ENCODE measurements around the gene SLC35B2. TPM values are rescaled to one million over a fixed set of nuclear protein-coding genes. Genes with fewer than 3 reads are reported as not detected.

Gene SLC35B2
- total RNA-seq, 2 experiments from 2014 or later, result 13.9 to 16.5 TPM

DNA sequence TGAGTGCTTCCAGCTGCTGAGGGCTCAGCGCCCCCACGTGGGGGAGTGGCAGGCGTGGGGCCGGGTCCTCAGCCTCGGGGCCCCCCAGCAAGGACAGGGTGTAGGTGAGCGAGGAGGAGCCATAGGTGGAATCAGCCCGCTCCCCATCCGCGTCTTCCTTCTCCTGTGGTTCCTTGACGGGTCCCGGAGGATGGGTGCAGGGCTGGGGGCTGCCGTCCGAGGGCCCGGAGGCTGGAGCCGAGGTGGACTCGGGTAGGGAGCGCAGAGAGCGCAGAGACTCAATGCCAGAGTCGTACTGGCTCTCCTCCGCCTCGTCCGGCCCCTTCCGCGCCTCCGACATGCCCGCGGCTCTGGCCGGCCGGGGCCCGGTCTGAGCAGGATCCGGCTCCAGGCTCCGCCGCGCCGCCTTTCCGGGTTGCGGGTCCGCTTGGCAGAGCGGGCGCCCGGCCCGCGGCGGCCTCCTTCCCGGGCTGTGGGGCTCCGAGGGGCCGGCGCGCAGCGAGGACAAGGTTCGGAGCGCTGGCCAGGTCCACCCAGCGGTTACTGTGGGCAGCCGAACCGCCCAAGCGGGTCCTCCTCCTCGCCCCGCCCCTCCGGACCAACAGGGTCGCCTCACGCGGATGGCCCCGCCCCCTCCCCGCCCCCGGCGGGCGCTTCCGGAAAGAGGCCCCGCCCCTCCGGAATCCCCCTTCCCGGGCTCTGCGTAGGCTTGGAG is 7.8 kb upstream of the SLC35B2 start, which contains the start of gene NFKBIE:
TSS of gene NFKBIE (minus strand) at position 545 of the 715 bp plus-strand sequence. CDS start at position 340, 205 bp downstream.
- H2AFZ ChIP-seq (ENCODE audit: low read length), result peak within 1 kb of the TSS; percentile 56
- no peaks in the 10 kb centered on the region for H3K9me3 ChIP-seq (ENCODE audit: low read length)
- POLR2A ChIA-PET, result interaction anchor here (4.3 kb wide), 1 partner anchor 17 kb away, joined by 22 read pairs; the partner anchor contains the start of gene HSP90AB1
- H3K4me1 ChIP-seq (ENCODE audit: insufficient read depth, low read length, poor library complexity, severe bottlenecking), result peaks cover 68% of the 10 kb centered on the region
- BruUV-seq (replicated peaks), result TSS peak; percentile 84
- intact Hi-C loops (cut with micrococcal nuclease; ENCODE audit: unreplicated experiment), result loop anchor here (2.0 to 5.0 kb wide), 2 partner anchors 40 to 122 kb away; partner anchors contain the start of gene CDC5L
- TF ChIP-seq, protein P1, sequence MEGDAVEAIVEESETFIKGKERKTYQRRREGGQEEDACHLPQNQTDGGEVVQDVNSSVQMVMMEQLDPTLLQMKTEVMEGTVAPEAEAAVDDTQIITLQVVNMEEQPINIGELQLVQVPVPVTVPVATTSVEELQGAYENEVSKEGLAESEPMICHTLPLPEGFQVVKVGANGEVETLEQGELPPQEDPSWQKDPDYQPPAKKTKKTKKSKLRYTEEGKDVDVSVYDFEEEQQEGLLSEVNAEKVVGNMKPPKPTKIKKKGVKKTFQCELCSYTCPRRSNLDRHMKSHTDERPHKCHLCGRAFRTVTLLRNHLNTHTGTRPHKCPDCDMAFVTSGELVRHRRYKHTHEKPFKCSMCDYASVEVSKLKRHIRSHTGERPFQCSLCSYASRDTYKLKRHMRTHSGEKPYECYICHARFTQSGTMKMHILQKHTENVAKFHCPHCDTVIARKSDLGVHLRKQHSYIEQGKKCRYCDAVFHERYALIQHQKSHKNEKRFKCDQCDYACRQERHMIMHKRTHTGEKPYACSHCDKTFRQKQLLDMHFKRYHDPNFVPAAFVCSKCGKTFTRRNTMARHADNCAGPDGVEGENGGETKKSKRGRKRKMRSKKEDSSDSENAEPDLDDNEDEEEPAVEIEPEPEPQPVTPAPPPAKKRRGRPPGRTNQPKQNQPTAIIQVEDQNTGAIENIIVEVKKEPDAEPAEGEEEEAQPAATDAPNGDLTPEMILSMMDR (conservative IDR thresholded peaks at IDR 0.05; ENCODE audit: low read length), result peak; percentile 79
- no peak for TF ChIP-seq EZH2phosphoT487 (IDR thresholded peaks at IDR 0.05; ENCODE audit: borderline replicate concordance, low read depth, low read length)
- DNase-seq (ENCODE audit: low spot score), result peak; percentile 88
- H3K79me2 ChIP-seq (ENCODE audit: insufficient read depth, low read depth, low read length), result peaks cover 41% of the 10 kb centered on the region
- CTCF ChIA-PET (ENCODE audit: unreplicated experiment), result no interaction called here
- H3K9me2 ChIP-seq (ENCODE audit: insufficient read depth, low read length), result no peaks in the 10 kb centered on the region
- peak within 1 kb of the TSS; percentile 96 for H3K4me2 ChIP-seq (ENCODE audit: low read length)
- peak within 1 kb of the TSS; percentile 85 for H3K27ac ChIP-seq (ENCODE audit: low read depth, low read length, poor library complexity, severe bottlenecking)
- peak within 1 kb of the TSS; percentile 86 for H3K4me3 ChIP-seq (ENCODE audit: low read depth, low read length, poor library complexity, severe bottlenecking)
- no peaks in the 10 kb centered on the region for H4K20me1 ChIP-seq (ENCODE audit: insufficient read depth, low read length)
- peaks cover 30% of the 10 kb centered on the region for H3K36me3 ChIP-seq (ENCODE audit: insufficient read depth, low read length)

DNA sequence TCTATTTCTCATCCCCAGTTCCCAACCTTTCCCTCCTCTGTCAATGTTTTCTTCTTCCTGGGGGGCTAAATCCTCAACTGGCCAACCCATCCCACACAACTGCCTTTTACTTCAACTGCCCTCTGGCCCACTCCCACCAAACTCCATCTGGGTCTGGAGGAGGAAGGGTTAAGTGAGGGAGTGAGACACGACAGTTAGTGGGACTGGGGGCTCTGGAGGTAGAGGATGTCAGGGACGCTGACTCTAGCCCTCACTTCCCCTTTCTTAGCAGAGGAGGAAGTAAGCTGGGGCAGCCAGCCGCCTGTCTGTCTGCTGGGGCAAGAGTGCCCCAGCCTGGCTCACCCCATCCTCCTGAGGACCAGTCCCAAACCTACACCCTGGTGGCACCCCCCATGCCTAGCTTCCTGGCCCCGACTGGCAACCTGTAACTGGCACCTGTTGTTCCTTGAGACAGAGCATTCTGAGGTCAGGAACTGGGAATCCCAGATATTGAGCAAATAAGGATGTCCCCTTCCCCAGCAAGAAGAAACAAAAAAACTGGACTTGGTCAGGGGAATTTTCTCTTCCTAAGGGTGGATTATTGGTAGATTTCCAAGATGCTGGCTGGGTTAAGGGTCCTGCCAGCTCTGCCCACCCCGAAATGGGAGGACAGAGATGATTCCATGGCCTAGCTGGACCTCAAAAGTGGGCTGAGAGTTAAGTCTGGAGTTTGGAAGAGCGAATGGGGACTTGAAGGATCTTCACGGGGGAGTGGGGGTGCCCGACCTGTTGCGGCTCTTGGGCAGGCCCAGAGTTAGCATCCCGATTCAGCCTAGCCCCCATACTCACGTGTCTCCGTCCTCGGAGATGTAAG is 7.1 kb upstream of the SLC35B2 start:
- CTCF ChIA-PET (ENCODE audit: unreplicated experiment), result no interaction called here
- DNase-seq (ENCODE audit: low spot score), result peak; percentile 90
- POLR2A ChIA-PET, result interaction anchor here (1.0 to 4.3 kb wide), 2 partner anchors 17 to 19 kb away, joined by 3 to 22 read pairs; partner anchors contain the start of gene HSP90AB1

More for the DNA sequence above, 7.1 kb upstream of the SLC35B2 start:
- Histone ChIP-seq H3K9me3 (ENCODE audit: low read length) (no peaks in the 10 kb centered on the region), H3K4me2 (ENCODE audit: low read length) (peak overlapping the region; percentile 96), H4K20me1 (ENCODE audit: insufficient read depth, low read length) (no peaks in the 10 kb centered on the region), H3K79me2 (ENCODE audit: insufficient read depth, low read depth, low read length) (peaks cover 41% of the 10 kb centered on the region), H3K4me1 (ENCODE audit: insufficient read depth, low read length, poor library complexity, severe bottlenecking) (peaks cover 61% of the 10 kb centered on the region), H2AFZ (ENCODE audit: low read length) (peak overlapping the region; percentile 56; the same call in 1 of the 2 replicates), H3K27ac (ENCODE audit: low read depth, low read length, poor library complexity, severe bottlenecking) (peak overlapping the region; percentile 85), H3K4me3 (ENCODE audit: low read depth, low read length, poor library complexity, severe bottlenecking) (peak overlapping the region; percentile 86), H3K9me2 (ENCODE audit: insufficient read depth, low read length) (no peaks in the 10 kb centered on the region), H3K36me3 (ENCODE audit: insufficient read depth, low read length) (peaks cover 38% of the 10 kb centered on the region)
- no TSS peak for BruUV-seq (replicated peaks)
- TF ChIP-seq, protein P1 (conservative IDR thresholded peaks at IDR 0.05; ENCODE audit: low read length), result no peak
- no peak for TF ChIP-seq EZH2phosphoT487 (IDR thresholded peaks at IDR 0.05; ENCODE audit: borderline replicate concordance, low read depth, low read length)
- intact Hi-C loops (cut with micrococcal nuclease; ENCODE audit: unreplicated experiment), result loop anchor here (1.0 to 5.0 kb wide), 3 partner anchors 18 to 123 kb away; partner anchors contain the start of gene CDC5L

All from OCI-LY7 (cell line).